Measurements from ENCODE around the gene CPAMD8. TPM values are rescaled to one million over a fixed set of nuclear protein-coding genes. Genes with fewer than 3 reads are reported as not detected.

The CPAMD8 gene
- total RNA-seq, 2 donors from 2014 or later = 5.5 to 21.4 TPM

DNA sequence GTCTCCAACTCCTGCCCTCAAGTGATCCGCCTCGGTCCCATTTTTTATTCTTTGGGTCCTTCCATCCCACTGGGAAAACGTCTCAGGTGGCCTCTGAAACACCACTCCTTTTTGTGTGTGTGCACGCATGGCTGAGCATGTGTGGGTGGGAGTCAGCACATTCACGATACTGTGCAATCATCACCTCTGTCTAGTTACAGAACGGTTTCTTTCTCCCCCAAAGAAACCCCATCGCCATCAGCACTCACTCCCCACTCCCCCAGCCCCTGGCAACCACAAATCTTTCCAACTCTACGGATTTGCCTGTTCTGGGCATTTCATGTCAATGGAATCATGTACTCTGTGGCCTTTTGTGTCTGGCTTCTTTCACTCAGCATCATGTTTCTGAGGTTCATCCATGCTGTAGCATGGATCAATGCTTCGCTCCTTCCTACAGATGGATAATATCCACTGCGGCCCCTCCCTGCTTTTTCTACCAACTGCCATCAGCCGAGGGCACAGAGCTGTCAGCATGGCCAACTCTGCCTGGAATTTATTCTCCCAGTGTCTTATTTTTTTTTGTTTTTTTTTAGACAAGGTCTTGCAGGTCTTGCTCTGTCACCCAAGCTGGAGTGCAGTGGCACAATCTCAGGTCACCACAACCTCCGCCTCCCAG, 128.1 kb downstream of the CPAMD8 start:
- Histone ChIP-seq H3K27me3 (no peaks in the 10 kb centered on the region), H3K27ac (no peak overlapping the region), H3K4me1 (peaks cover 0 to 12% of the 10 kb centered on the region in 2 donors), H3K9me3 (no peaks in the 10 kb centered on the region), H3K4me3 (no peak overlapping the region), H3K36me3 (no peaks in the 10 kb centered on the region)
- TF ChIP-seq, protein P1, sequence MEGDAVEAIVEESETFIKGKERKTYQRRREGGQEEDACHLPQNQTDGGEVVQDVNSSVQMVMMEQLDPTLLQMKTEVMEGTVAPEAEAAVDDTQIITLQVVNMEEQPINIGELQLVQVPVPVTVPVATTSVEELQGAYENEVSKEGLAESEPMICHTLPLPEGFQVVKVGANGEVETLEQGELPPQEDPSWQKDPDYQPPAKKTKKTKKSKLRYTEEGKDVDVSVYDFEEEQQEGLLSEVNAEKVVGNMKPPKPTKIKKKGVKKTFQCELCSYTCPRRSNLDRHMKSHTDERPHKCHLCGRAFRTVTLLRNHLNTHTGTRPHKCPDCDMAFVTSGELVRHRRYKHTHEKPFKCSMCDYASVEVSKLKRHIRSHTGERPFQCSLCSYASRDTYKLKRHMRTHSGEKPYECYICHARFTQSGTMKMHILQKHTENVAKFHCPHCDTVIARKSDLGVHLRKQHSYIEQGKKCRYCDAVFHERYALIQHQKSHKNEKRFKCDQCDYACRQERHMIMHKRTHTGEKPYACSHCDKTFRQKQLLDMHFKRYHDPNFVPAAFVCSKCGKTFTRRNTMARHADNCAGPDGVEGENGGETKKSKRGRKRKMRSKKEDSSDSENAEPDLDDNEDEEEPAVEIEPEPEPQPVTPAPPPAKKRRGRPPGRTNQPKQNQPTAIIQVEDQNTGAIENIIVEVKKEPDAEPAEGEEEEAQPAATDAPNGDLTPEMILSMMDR (IDR thresholded peaks at IDR 0.05) = no peak
- no peak for DNase-seq (ENCODE audit: low spot score)

DNA sequence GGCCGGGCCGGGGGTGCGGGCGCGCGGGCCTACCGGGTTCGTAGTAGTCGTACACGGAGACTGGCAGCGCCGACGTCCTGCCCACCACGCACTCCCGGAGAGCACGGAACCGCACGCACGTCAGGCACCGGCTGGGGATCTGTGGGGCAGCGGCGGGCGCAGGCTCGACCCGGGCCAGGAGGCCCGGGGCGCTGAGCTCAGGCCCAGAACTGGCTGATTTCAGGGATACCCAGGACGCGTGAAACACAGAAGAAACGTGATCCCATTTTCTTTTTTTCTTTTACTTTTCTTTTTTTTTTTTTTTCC, 128.8 kb downstream of the CPAMD8 start:
- Histone ChIP-seq H3K27ac (peak overlapping the region; percentile 67 to 81), H3K9me3 (no peaks in the 10 kb centered on the region), H3K4me3 (peak overlapping the region; percentile 43 to 65), H3K4me1 (peaks cover 0 to 12% of the 10 kb centered on the region in 2 donors), H3K36me3 (no peaks in the 10 kb centered on the region), H3K27me3 (no peaks in the 10 kb centered on the region)
- TF ChIP-seq, protein P1 (IDR thresholded peaks at IDR 0.05) = no peak
- DNase-seq (ENCODE audit: low spot score) = no peak

- Histone ChIP-seq H3K9me3 (no peaks in the 10 kb centered on the region), H3K36me3 (no peaks in the 10 kb centered on the region), H3K27me3 (no peaks in the 10 kb centered on the region), H3K4me3 (peak overlapping the region; percentile 43 to 65), H3K27ac (peak overlapping the region; percentile 67 to 81), H3K4me1 (peaks cover 0 to 12% of the 10 kb centered on the region in 2 donors)
- TF ChIP-seq, protein P1 (IDR thresholded peaks at IDR 0.05) = no peak
- peak; percentile 94 for DNase-seq (ENCODE audit: low spot score)
Measured at GRCh38 chr19:16897029-16897855, 129.4 kb downstream of the CPAMD8 start.

DNA sequence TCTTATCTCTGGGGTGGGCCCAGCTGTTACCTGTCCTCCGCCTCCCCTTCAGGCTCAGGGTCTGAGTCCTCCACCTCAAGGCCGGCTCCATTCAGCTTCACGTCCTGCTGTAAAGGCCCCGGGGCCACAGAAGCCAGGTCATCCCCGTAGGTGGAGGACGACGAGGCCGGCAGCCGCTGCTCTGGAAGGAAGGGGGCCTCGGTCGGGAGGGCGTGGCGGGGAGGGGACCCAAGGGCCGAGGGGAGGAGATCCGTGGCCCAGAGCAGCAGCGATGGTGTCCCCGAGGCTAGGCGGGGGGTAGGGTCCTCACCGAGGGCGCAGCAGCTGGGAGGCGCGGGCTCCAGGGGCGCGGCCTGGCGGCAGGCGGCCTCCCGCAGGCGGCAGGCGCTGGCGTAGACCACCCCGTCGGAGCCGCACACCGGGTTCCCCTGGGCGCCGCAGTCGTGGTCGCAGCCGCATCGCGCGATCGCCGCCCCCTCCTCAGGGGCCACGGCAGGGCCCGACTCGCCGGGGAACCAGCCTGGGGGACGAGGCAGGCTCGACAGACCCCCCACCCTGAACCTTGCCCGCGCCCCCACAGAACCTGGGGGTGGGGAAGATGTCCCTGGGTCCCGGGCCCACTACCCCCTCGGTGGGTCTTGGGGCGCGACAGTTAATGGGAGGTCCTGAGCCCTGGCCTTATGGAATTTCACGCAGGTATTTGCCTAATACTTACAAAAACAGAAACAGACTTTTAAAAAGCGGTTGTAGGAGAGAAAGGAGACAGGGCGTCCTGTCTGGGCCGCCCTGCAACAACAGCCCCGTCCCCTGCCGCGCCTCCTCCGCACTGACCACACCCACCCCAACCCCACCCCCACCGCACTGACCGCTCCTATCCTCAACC, 130.2 kb downstream of the CPAMD8 start:
- TF ChIP-seq, protein P1 (IDR thresholded peaks at IDR 0.05) = no peak
- no peaks in the 10 kb centered on the region for H3K9me3 ChIP-seq
- no peaks in the 10 kb centered on the region for H3K36me3 ChIP-seq
- H3K27me3 ChIP-seq = no peaks in the 10 kb centered on the region
- peaks cover 0 to 12% of the 10 kb centered on the region in 2 donors for H3K4me1 ChIP-seq
- peak overlapping the region; percentile 70 to 74 for H3K27ac ChIP-seq
- DNase-seq (ENCODE audit: low spot score) = no peak
- peak overlapping the region; percentile 39 to 65 for H3K4me3 ChIP-seq

DNA sequence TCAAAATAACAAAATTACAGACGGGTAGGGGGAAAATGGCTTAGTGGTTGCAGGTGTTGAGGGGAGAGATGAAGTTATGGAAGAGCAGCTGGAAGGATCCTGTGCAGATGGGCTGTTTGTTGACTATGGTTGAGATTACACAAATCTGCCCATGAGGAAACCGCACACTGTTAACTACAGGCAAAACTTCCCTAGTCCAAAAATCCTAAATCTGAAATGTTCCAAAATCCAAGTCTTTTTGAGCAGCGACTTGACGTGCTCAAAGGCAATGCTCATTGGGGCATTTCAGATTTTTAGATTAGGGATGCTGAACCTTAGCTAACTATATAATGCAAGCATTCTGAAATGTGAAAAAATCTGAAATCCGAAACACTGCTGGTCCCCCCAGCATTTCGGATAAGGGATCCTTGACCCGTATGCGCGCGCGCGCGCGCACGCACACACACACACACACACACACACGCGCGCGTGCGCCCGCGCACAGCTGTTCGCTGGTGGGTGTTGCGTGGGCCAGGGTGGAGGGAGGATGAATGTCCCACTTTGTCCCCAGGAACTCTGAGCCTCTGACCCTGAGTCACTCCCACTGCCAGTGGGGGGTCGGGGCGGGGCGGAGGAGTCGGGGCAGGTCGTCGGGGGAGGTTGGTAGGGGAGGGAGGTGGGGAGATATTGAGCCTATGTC, 131.0 kb downstream of the CPAMD8 start:
- Histone ChIP-seq H3K9me3 (no peaks in the 10 kb centered on the region), H3K27me3 (no peaks in the 10 kb centered on the region), H3K4me3 (peak overlapping the region in 1 of 2 donors; percentile 65), H3K36me3 (no peaks in the 10 kb centered on the region), H3K4me1 (peaks cover 0 to 12% of the 10 kb centered on the region in 2 donors), H3K27ac (peak overlapping the region; percentile 70 to 74)
- DNase-seq (ENCODE audit: low spot score) = no peak
- TF ChIP-seq, protein P1 (IDR thresholded peaks at IDR 0.05) = no peak

Data from right atrium auricular region (tissue), 2 donors.